Measurements from ENCODE around the gene EMID1.

DNA sequence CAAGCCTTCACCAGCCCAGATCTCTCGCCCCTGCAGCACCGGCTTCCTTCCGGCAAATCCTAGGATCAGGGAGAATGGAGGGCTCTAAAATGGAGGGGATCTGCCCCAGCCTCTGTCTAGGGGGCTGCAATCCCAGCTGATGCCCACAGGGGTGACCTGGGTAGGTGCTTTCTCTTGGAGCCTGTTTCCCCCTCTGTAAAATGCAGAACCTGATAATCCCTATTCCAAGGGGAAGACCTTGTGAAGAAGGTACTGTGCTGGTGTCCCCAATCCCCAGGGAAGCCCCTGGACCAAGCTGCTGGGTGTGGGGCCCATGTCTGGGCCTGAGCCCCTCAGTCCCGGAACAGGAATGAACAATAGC is 2.8 kb downstream of the EMID1 start:
- TF ChIP-seq, protein P1, sequence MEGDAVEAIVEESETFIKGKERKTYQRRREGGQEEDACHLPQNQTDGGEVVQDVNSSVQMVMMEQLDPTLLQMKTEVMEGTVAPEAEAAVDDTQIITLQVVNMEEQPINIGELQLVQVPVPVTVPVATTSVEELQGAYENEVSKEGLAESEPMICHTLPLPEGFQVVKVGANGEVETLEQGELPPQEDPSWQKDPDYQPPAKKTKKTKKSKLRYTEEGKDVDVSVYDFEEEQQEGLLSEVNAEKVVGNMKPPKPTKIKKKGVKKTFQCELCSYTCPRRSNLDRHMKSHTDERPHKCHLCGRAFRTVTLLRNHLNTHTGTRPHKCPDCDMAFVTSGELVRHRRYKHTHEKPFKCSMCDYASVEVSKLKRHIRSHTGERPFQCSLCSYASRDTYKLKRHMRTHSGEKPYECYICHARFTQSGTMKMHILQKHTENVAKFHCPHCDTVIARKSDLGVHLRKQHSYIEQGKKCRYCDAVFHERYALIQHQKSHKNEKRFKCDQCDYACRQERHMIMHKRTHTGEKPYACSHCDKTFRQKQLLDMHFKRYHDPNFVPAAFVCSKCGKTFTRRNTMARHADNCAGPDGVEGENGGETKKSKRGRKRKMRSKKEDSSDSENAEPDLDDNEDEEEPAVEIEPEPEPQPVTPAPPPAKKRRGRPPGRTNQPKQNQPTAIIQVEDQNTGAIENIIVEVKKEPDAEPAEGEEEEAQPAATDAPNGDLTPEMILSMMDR (IDR thresholded peaks at IDR 0.05 in 8 of 11, conservative IDR thresholded peaks at IDR 0.05 in 3 of 11), result no peak
- TF ChIP-seq POLR2AphosphoS5 (IDR thresholded peaks at IDR 0.05), result no peak
- no peak for TF ChIP-seq POLR2A (IDR thresholded peaks at IDR 0.05)

Data from spleen (tissue), 7 donors.